ENCODE results near the gene ZNF274. TPM values are rescaled to one million over a fixed set of nuclear protein-coding genes. Genes with fewer than 3 reads are reported as not detected.

Gene ZNF274
- total RNA-seq (2014; rRNA removed), result 15.4 and 16.1 TPM in 2 replicates
- percentile 72 among the genes with signal in this experiment for Bru-seq, nascent RNA
- percentile 73 among the genes with signal in this experiment for BruChase-seq, experiment 1, labeled RNA remaining after a 6-hour chase
- percentile 76 among the genes with signal in this experiment for BruChase-seq, experiment 2, labeled RNA remaining after a 2-hour chase
- long read RNA-seq, full-length matches to known transcripts, result 49 of 73 reads
- long read RNA-seq, partial matches to known transcripts, result 6 of 73 reads
- long read RNA-seq, other reads (novel, unspliced or antisense), result 18 of 73 reads

DNA sequence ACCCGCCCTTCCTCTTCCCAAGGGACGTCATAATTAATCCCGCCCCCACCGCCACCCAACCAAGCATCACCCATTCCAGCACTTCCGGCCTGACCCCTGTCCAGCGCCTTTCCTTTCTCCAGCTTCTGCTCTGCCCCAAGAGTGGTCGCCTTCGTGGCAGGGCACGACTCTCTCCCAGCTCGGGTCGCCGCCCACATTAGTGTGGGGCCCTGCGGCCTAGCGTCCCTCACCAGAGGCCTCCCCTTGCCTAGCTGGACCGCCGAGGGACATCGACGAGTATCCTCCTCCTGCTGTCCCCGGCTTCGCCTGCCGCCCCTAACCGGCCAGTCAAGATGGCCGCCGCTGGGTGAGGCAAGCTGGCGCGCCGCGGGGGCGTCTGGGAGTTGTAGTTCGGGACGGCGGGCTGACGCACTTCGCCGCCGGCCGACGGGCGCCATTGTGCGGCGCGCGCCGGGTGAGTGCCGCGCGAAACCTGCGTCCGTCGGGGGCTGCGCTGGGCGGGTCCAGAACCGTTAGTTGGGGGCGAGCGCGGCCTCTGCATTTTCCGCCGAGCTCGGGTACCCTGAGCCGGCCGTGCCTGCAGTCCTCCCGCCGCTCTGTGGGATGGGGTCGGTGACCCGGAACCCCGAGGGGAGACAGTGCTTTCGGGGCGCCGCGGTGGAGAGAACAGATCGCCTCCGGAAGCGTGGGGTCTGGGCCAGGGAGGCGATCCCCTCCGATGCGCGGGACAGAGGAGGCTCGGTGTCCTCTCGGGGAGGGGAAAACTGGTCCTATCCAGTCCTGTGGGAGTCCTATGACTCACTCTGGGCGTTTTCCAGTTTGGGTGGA lies at the start of gene ZNF274:
Gene ZNF274 (plus strand): TSS at position 73 of the 828 bp plus-strand sequence. CDS start 905 bp downstream, outside the sequence.
- Histone ChIP-seq H3K79me2 (ENCODE audit: low read length) (peaks cover 3% of the 10 kb centered on the region; the same call in 1 of the 2 replicates), H4K20me1 (ENCODE audit: low read length) (no peaks in the 10 kb centered on the region), H2AFZ (ENCODE audit: low read length) (peak within 1 kb of the TSS; percentile 91), H3K9ac (ENCODE audit: low read length) (peak within 1 kb of the TSS; percentile 94), H3K4me1 (ENCODE audit: insufficient read depth, low read length) (no peaks in the 10 kb centered on the region; the same call in 1 of the 2 replicates), H3K9me2 (replicated peaks; ENCODE audit: low read length) (no peaks in the 10 kb centered on the region), H3K4me3 (ENCODE audit: low read length) (peak within 1 kb of the TSS; percentile 76), H3K36me3 (ENCODE audit: low read depth, low read length) (peaks cover 61% of the 10 kb centered on the region), H3K27me3 (ENCODE audit: low read length) (no peaks in the 10 kb centered on the region), H3K27ac (ENCODE audit: low read length) (peak within 1 kb of the TSS; percentile 88), H3K9me3 (ENCODE audit: low read length) (peaks cover 56% of the 10 kb centered on the region), H3K4me2 (ENCODE audit: low read length) (peak within 1 kb of the TSS; percentile 86), H3F3A (ENCODE audit: low read length, unreplicated experiment) (no peaks in the 10 kb centered on the region)
- DNase-seq (peak; percentile 96), ATAC-seq (peak; percentile 92)
- BruUV-seq (replicated peaks), result no TSS peak
- intact Hi-C loops (cut with micrococcal nuclease), result loop anchor here (2.0 kb wide), 1 partner anchor 144 kb away; the partner anchor contains the start of gene ZSCAN22
- TF ChIP-seq EZH2 (IDR thresholded peaks at IDR 0.05; ENCODE audit: low read length, unreplicated experiment), result no peak
- TF ChIP-seq, protein P1, sequence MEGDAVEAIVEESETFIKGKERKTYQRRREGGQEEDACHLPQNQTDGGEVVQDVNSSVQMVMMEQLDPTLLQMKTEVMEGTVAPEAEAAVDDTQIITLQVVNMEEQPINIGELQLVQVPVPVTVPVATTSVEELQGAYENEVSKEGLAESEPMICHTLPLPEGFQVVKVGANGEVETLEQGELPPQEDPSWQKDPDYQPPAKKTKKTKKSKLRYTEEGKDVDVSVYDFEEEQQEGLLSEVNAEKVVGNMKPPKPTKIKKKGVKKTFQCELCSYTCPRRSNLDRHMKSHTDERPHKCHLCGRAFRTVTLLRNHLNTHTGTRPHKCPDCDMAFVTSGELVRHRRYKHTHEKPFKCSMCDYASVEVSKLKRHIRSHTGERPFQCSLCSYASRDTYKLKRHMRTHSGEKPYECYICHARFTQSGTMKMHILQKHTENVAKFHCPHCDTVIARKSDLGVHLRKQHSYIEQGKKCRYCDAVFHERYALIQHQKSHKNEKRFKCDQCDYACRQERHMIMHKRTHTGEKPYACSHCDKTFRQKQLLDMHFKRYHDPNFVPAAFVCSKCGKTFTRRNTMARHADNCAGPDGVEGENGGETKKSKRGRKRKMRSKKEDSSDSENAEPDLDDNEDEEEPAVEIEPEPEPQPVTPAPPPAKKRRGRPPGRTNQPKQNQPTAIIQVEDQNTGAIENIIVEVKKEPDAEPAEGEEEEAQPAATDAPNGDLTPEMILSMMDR (conservative IDR thresholded peaks at IDR 0.05; ENCODE audit: low read depth, low read length), result no peak
- TF ChIP-seq EZH2phosphoT487 (IDR thresholded peaks at IDR 0.05; ENCODE audit: borderline replicate concordance, low read length), result no peak
- ChIA-PET CTCF (no interaction called here), POLR2A (ENCODE audit: unreplicated experiment) (interaction anchor here (0.6 kb wide), 1 partner anchor 14 kb away, joined by 3 read pairs; no protein-coding TSS in a partner anchor)

DNA sequence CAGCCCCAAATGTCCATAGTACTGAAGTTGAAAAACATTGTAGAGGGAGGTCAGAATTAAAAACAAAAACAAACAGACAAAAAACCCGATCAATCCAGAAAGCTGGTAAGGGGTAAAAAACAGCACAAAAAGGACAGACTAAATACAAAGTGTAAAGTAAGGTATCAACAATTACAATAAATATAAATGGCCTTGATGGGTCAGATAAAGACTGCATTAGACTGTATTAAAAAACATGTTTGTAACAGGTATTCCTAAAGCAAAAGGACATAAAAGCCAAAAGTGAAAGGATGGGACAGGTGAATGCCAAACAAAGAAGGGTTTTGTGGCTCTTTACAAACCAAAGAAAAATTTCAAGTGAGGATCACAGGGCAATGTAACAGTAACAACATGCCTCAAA lies 48.6 kb upstream of the ZNF274 start:
- CTCF ChIA-PET, result no interaction called here
- no peak for DNase-seq
- Histone ChIP-seq H2AFZ (ENCODE audit: low read length) (no peak overlapping the region), H3K4me2 (ENCODE audit: low read length) (no peak overlapping the region), H3K27me3 (ENCODE audit: low read length) (no peaks in the 10 kb centered on the region), H3F3A (ENCODE audit: low read length, unreplicated experiment) (no peaks in the 10 kb centered on the region), H3K4me3 (ENCODE audit: low read length) (no peak overlapping the region; the same call in 1 of the 2 replicates), H4K20me1 (ENCODE audit: low read length) (no peaks in the 10 kb centered on the region), H3K9ac (ENCODE audit: low read length) (no peak overlapping the region), H3K36me3 (ENCODE audit: low read depth, low read length) (peaks cover 94% of the 10 kb centered on the region), H3K27ac (ENCODE audit: low read length) (no peak overlapping the region), H3K79me2 (ENCODE audit: low read length) (no peaks in the 10 kb centered on the region), H3K9me3 (ENCODE audit: low read length) (peaks cover 69% of the 10 kb centered on the region), H3K9me2 (replicated peaks; ENCODE audit: low read length) (no peaks in the 10 kb centered on the region), H3K4me1 (ENCODE audit: insufficient read depth, low read length) (no peaks in the 10 kb centered on the region)
- BruUV-seq (replicated peaks), result no TSS peak
- ATAC-seq, result no peak
- intact Hi-C loops (cut with micrococcal nuclease), result no loop called here
- POLR2A ChIA-PET (ENCODE audit: unreplicated experiment), result no interaction called here
- TF ChIP-seq EZH2 (IDR thresholded peaks at IDR 0.05; ENCODE audit: low read length, unreplicated experiment), result no peak
- TF ChIP-seq EZH2phosphoT487 (IDR thresholded peaks at IDR 0.05; ENCODE audit: borderline replicate concordance, low read length), result no peak
- TF ChIP-seq, protein P1 (conservative IDR thresholded peaks at IDR 0.05; ENCODE audit: low read depth, low read length), result no peak

All from PC-3 (cell line).